Osteoblast (primary cell): ENCODE results near the gene RPP40. TPM values are rescaled to one million over a fixed set of nuclear protein-coding genes. Genes with fewer than 3 reads are reported as not detected.
A peak's percentile ranks its signal among the peaks of the same experiment; 100 is the strongest.

Experiments
- DNase-seq: peaks from one replicate; pipeline ENCODE4 v3.0.0; 2011; ENCODE audit warnings: low spot score, mixed read lengths; ENCODE audit not compliant: insufficient read length; ENCODE audit errors: missing footprints
- H2AFZ ChIP-seq: 2 replicates; pipeline ENCODE4 v1.6.0; 2011; ENCODE audit warnings: mild to moderate bottlenecking, low read length
- H3K27ac ChIP-seq: 2 replicates; pipeline ENCODE4 v1.5.1; 2011; ENCODE audit warnings: mild to moderate bottlenecking, low read depth, low read length, moderate library complexity
- H3K27me3 ChIP-seq: 2 replicates; pipeline ENCODE4 v1.6.0; 2012; ENCODE audit warnings: mild to moderate bottlenecking, control low read depth, inconsistent platforms, low read length, moderate library complexity; ENCODE audit not compliant: insufficient read depth
- H3K36me3 ChIP-seq: 2 replicates; pipeline ENCODE4 v1.5.1; 2011; ENCODE audit warnings: mild to moderate bottlenecking, low read length, control low read depth, moderate library complexity; ENCODE audit not compliant: insufficient read depth
- H3K4me1 ChIP-seq: 2 replicates; pipeline ENCODE4 v1.5.1; 2011; ENCODE audit warnings: mild to moderate bottlenecking, low read length, control low read depth, moderate library complexity; ENCODE audit not compliant: insufficient read depth
- H3K4me2 ChIP-seq: 2 replicates; pipeline ENCODE4 v1.6.0; 2011; ENCODE audit warnings: mild to moderate bottlenecking, low read length; ENCODE audit not compliant: insufficient read depth
- H3K4me3 ChIP-seq: fragments of 200-600 bp; sonication (generic); 3 replicates; pipeline ENCODE4 v1.5.1; 2012; ENCODE audit warnings: mild to moderate bottlenecking, low read length, inconsistent platforms; ENCODE audit not compliant: insufficient read depth
- H3K79me2 ChIP-seq: 2 replicates; pipeline ENCODE4 v1.6.0; 2012; ENCODE audit warnings: mild to moderate bottlenecking, low read length, control low read depth, inconsistent platforms; ENCODE audit not compliant: insufficient read depth
- H3K9me3 ChIP-seq: 2 replicates; pipeline ENCODE4 v1.5.1; 2011; ENCODE audit warnings: low read depth, low read length, control low read depth
- H4K20me1 ChIP-seq: 2 replicates; pipeline ENCODE4 v1.6.0; 2012; ENCODE audit warnings: mild to moderate bottlenecking, low read length, control low read depth; ENCODE audit not compliant: insufficient read depth
- total RNA-seq: library from RNA; depleted of rRNA; stranded (reverse); fragments of >200 nt; gene quantifications from 2 replicates; pipeline ENCODE4 v1.2.3, GENCODE V29; 2012
- TF ChIP-seq, protein P1 (sequence below): IDR thresholded peaks from 2 replicates; pipeline ENCODE4 v1.5.1; 2011; ENCODE audit warnings: mild to moderate bottlenecking, low read depth, low read length, moderate library complexity; ENCODE audit errors: extremely low read depth

RPP40 gene
- total RNA-seq, 1 donor = 8.3 TPM

DNA sequence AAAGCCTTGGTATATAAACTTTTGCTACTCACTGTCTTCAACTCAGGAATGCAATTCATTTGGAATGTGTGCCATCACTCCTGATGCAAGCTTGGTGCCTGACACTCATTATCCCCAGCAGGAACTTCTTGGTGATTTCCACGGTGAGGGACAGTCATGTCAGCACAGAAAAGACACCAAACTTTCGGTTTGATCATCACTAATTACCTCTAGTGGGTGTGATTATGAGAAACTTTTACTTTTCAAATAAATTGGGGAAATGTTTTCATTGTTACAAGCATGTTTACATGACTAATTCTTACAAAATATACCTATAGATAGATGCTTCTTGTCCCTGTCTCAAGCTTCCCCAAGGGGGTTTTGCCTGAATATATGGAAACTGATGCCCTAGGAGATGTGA lies 40.9 kb downstream of the RPP40 start:
- DNase-seq = no peak
- TF ChIP-seq, protein P1, sequence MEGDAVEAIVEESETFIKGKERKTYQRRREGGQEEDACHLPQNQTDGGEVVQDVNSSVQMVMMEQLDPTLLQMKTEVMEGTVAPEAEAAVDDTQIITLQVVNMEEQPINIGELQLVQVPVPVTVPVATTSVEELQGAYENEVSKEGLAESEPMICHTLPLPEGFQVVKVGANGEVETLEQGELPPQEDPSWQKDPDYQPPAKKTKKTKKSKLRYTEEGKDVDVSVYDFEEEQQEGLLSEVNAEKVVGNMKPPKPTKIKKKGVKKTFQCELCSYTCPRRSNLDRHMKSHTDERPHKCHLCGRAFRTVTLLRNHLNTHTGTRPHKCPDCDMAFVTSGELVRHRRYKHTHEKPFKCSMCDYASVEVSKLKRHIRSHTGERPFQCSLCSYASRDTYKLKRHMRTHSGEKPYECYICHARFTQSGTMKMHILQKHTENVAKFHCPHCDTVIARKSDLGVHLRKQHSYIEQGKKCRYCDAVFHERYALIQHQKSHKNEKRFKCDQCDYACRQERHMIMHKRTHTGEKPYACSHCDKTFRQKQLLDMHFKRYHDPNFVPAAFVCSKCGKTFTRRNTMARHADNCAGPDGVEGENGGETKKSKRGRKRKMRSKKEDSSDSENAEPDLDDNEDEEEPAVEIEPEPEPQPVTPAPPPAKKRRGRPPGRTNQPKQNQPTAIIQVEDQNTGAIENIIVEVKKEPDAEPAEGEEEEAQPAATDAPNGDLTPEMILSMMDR = no peak
- no peaks in the 10 kb centered on the region for H3K9me3 ChIP-seq
- no peak overlapping the region for H3K27ac ChIP-seq
- H2AFZ ChIP-seq = no peak overlapping the region
- H3K4me3 ChIP-seq = no peak overlapping the region
- H3K4me2 ChIP-seq = no peak overlapping the region
- H3K79me2 ChIP-seq = no peaks in the 10 kb centered on the region
- no peaks in the 10 kb centered on the region for H3K4me1 ChIP-seq
- H3K36me3 ChIP-seq = no peaks in the 10 kb centered on the region
- H4K20me1 ChIP-seq = no peaks in the 10 kb centered on the region
- H3K27me3 ChIP-seq = peaks cover 3% of the 10 kb centered on the region

DNA sequence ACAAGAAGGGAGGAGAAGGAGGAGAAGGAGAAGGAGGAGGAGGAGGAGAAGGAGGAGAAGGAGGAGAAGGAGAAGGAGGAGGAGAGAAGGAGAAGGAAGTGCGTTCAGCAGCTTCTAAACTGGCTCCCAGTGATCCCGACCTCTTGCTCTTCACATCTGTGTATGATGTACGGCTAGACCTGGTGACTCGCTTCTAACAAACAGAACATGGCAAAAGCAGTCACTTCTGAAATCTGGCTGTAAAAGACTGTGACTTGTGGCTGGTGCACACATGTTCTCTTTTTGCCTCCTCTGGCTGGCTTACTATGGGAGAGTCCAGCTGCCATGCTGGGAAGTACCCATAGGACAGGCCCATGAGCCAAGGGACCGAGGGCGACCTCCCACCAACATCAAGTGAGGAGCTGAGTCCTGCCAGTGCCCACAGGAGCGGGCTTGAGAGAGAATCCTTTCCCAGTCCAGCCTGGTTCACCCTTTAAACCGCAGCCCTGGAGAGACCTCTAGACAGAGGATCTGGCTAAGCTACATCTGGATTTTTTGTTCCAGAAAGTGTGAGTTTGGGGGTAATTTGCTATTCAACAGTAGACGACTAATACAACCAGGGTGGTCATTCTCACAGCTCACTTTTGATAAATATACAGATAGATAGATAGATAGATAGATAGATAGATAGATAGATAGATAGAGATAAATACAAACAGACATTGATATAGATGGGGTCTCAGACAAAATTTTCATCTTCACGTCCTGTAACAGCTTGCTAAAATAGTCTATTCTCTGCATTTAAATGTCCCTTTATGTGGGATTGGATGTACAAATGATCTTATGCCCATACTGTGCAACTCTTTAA lies 42.3 kb downstream of the RPP40 start:
- H2AFZ ChIP-seq = no peak overlapping the region
- DNase-seq = no peak
- H3K36me3 ChIP-seq = no peaks in the 10 kb centered on the region

GRCh38 chr6:4958624-4959023 lies 45.2 kb downstream of the RPP40 start:
- no peaks in the 10 kb centered on the region for H3K4me1 ChIP-seq
- TF ChIP-seq, protein P1 = no peak
- no peak for DNase-seq

More for the DNA sequence above, 42.3 kb downstream of the RPP40 start:
- no peaks in the 10 kb centered on the region for H4K20me1 ChIP-seq
- H3K79me2 ChIP-seq = no peaks in the 10 kb centered on the region
- no peaks in the 10 kb centered on the region for H3K4me1 ChIP-seq
- H3K4me2 ChIP-seq = no peak overlapping the region
- no peak overlapping the region for H3K27ac ChIP-seq
- no peak overlapping the region for H3K4me3 ChIP-seq
- H3K27me3 ChIP-seq = peaks cover 3% of the 10 kb centered on the region
- no peaks in the 10 kb centered on the region for H3K9me3 ChIP-seq
- TF ChIP-seq, protein P1 = no peak

GRCh38 chr6:4957521-4958231 lies 46.2 kb downstream of the RPP40 start:
- no peaks in the 10 kb centered on the region for H4K20me1 ChIP-seq
- H3K9me3 ChIP-seq = no peaks in the 10 kb centered on the region
- H3K4me2 ChIP-seq = no peak overlapping the region
- peaks cover 6% of the 10 kb centered on the region for H3K36me3 ChIP-seq
- no peak overlapping the region for H3K27ac ChIP-seq
- peaks cover 3% of the 10 kb centered on the region for H3K27me3 ChIP-seq
- DNase-seq = peak; percentile 81
- H3K79me2 ChIP-seq = no peaks in the 10 kb centered on the region
- TF ChIP-seq, protein P1 = peak; percentile 20
- H3K4me1 ChIP-seq = no peaks in the 10 kb centered on the region
- no peak overlapping the region for H2AFZ ChIP-seq
- no peak overlapping the region for H3K4me3 ChIP-seq

More at GRCh38 chr6:4958624-4959023, 45.2 kb downstream of the RPP40 start:
- H3K36me3 ChIP-seq = peaks cover 5% of the 10 kb centered on the region
- no peak overlapping the region for H2AFZ ChIP-seq
- H3K27me3 ChIP-seq = peaks cover 3% of the 10 kb centered on the region
- H3K4me3 ChIP-seq = no peak overlapping the region
- H3K9me3 ChIP-seq = no peaks in the 10 kb centered on the region
- H4K20me1 ChIP-seq = no peaks in the 10 kb centered on the region
- H3K27ac ChIP-seq = no peak overlapping the region
- no peaks in the 10 kb centered on the region for H3K79me2 ChIP-seq
- H3K4me2 ChIP-seq = no peak overlapping the region
